ENCODE data around the gene NXPE3. TPM values are rescaled to one million over a fixed set of nuclear protein-coding genes. Genes with fewer than 3 reads are reported as not detected.

NXPE3 gene
- total RNA-seq, 1 experiment from 2014 or later: 15.9 TPM

DNA sequence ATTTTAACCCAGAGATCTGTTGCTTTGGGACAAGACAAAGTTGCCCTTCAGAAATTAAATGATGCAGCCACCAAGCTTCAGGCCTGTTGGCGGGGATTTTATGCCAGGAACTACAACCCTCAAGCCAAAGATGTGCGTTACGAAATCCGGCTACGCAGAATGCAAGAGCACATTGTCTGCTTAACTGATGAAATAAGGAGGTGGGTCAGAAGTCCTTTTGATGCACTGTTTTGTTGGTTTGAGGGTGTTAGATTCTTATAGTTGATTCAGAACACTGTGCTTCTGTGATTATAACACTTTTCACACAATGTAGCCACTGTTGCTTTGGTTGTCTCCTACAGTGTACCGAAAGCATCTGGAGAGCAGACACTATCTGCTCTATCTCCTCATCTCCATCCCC lies 20.8 kb upstream of the NXPE3 start:
- Histone ChIP-seq H3K14ac (ENCODE audit: insufficient read depth, low read length) (no peak overlapping the region), H3K56ac (ENCODE audit: insufficient read length, low read depth, low read length) (no peak overlapping the region), H2BK120ac (ENCODE audit: low read depth, low read length, poor library complexity, severe bottlenecking) (no peak overlapping the region), H2AK5ac (ENCODE audit: insufficient read length, low read length) (no peak overlapping the region), H3K23ac (ENCODE audit: insufficient read length, low read depth, low read length) (no peak overlapping the region), H4K5ac (ENCODE audit: insufficient read length, low read depth, low read length) (no peak overlapping the region), H3K4ac (ENCODE audit: low read depth, low read length) (no peak overlapping the region), H3K9ac (ENCODE audit: extremely low read depth, insufficient read length, low read length) (no peak overlapping the region), H3K9me3 (ENCODE audit: control insufficient read depth, low read depth, low read length) (no peaks in the 10 kb centered on the region), H3K23me2 (ENCODE audit: insufficient read length, low read depth, low read length, poor library complexity, severe bottlenecking) (no peaks in the 10 kb centered on the region), H3T11ph (ENCODE audit: low read length) (no peak overlapping the region), H2BK5ac (ENCODE audit: insufficient read length, low read length) (no peak overlapping the region), H3K4me2 (ENCODE audit: insufficient read depth, insufficient read length, low read length) (no peak overlapping the region), H3K79me2 (ENCODE audit: insufficient read depth, low read length) (no peaks in the 10 kb centered on the region), H4K20me1 (ENCODE audit: control insufficient read depth, insufficient read depth, insufficient read length) (no peaks in the 10 kb centered on the region), H2AFZ (ENCODE audit: low read length) (no peak overlapping the region), H3K18ac (ENCODE audit: insufficient read length, low read depth, low read length) (no peak overlapping the region), H4K91ac (ENCODE audit: insufficient read length, low read depth, low read length) (no peak overlapping the region), H3K4me1 (ENCODE audit: insufficient read depth, low read length) (no peaks in the 10 kb centered on the region), H4K8ac (replicated peaks; ENCODE audit: insufficient read length, low read depth, low read length) (no peak overlapping the region), H2BK15ac (ENCODE audit: low read depth, low read length) (no peak overlapping the region), H2BK12ac (ENCODE audit: insufficient read length, low read depth, low read length) (no peak overlapping the region), H3K27me3 (ENCODE audit: insufficient read depth, low read length) (no peaks in the 10 kb centered on the region), H2BK20ac (ENCODE audit: low read depth, low read length, poor library complexity, severe bottlenecking) (no peak overlapping the region), H3K79me1 (ENCODE audit: insufficient read depth, low read depth, low read length, poor library complexity, severe bottlenecking) (no peaks in the 10 kb centered on the region), H3K27ac (ENCODE audit: insufficient read length, low read depth, low read length) (no peak overlapping the region)
- DNase-seq: no peak
- no CpG with 5 or more reads among the region's 6 CpGs for WGBS (ENCODE audit: extremely low coverage, insufficient read length, low lambda C conversion rate)
- Mint-ChIP-seq H3K4me1 (no peaks in the 10 kb centered on the region), H3K9me3 (peaks cover 9 to 10% of the 10 kb centered on the region in 2 experiments), H3K27ac (no peak overlapping the region), H3K27me3 (ENCODE audit: low read depth) (peaks cover 2% of the 10 kb centered on the region; the same call in 1 of the 2 replicates), H3K4me3 (no peak overlapping the region), H3K36me3 (ENCODE audit: insufficient read depth in 1 of 3, low read depth in 3 of 3) (peaks cover 45 to 64% (median 62%) of the 10 kb centered on the region in 3 experiments)
- TF ChIP-seq, protein P1, sequence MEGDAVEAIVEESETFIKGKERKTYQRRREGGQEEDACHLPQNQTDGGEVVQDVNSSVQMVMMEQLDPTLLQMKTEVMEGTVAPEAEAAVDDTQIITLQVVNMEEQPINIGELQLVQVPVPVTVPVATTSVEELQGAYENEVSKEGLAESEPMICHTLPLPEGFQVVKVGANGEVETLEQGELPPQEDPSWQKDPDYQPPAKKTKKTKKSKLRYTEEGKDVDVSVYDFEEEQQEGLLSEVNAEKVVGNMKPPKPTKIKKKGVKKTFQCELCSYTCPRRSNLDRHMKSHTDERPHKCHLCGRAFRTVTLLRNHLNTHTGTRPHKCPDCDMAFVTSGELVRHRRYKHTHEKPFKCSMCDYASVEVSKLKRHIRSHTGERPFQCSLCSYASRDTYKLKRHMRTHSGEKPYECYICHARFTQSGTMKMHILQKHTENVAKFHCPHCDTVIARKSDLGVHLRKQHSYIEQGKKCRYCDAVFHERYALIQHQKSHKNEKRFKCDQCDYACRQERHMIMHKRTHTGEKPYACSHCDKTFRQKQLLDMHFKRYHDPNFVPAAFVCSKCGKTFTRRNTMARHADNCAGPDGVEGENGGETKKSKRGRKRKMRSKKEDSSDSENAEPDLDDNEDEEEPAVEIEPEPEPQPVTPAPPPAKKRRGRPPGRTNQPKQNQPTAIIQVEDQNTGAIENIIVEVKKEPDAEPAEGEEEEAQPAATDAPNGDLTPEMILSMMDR (conservative IDR thresholded peaks at IDR 0.05): no peak
